Astrocyte of the cerebellum (primary cell): Measurements from ENCODE around the gene NOTCH1.
"Not testable (repeated sequence)": the region's sequence is repeated elsewhere in the genome, so short reads cannot be mapped to it uniquely, and the experiment has no call there.

Source experiments
- DNase-seq: peaks from one replicate; pipeline ENCODE4 v3.0.0-alpha.2; 2011; ENCODE audit warnings: low read depth
- H3K4me3 ChIP-seq: 2 replicates; pipeline ENCODE4 v1.5.1; 2011; ENCODE audit warnings: mild to moderate bottlenecking, low read depth, low read length, moderate library complexity
- in situ Hi-C: cut with HindIII; loops from 2 replicates; pipeline ENCODE4 v1.10.0; 2017; ENCODE audit warnings: low sequenced_read_pairs
- TF ChIP-seq, protein P1 (sequence below): IDR thresholded peaks from 2 replicates; pipeline ENCODE4 v1.5.1; 2012; ENCODE audit warnings: low read length, low read depth, moderate library complexity, mild to moderate bottlenecking; ENCODE audit errors: missing control alignments

NOTCH1 gene

GRCh38 chr9:136564379-136564988, 18.6 kb upstream of the NOTCH1 start:
- in situ Hi-C loops = no loop called here
- no peak for DNase-seq
- TF ChIP-seq, protein P1, sequence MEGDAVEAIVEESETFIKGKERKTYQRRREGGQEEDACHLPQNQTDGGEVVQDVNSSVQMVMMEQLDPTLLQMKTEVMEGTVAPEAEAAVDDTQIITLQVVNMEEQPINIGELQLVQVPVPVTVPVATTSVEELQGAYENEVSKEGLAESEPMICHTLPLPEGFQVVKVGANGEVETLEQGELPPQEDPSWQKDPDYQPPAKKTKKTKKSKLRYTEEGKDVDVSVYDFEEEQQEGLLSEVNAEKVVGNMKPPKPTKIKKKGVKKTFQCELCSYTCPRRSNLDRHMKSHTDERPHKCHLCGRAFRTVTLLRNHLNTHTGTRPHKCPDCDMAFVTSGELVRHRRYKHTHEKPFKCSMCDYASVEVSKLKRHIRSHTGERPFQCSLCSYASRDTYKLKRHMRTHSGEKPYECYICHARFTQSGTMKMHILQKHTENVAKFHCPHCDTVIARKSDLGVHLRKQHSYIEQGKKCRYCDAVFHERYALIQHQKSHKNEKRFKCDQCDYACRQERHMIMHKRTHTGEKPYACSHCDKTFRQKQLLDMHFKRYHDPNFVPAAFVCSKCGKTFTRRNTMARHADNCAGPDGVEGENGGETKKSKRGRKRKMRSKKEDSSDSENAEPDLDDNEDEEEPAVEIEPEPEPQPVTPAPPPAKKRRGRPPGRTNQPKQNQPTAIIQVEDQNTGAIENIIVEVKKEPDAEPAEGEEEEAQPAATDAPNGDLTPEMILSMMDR = no peak
- no peak overlapping the region for H3K4me3 ChIP-seq

- no peak overlapping the region for H3K4me3 ChIP-seq
- in situ Hi-C loops = no loop called here
- no peak for DNase-seq
- TF ChIP-seq, protein P1 = no peak
These were observed 17.9 kb upstream of the NOTCH1 start for GRCh38 chr9:136563646-136564325.

DNA sequence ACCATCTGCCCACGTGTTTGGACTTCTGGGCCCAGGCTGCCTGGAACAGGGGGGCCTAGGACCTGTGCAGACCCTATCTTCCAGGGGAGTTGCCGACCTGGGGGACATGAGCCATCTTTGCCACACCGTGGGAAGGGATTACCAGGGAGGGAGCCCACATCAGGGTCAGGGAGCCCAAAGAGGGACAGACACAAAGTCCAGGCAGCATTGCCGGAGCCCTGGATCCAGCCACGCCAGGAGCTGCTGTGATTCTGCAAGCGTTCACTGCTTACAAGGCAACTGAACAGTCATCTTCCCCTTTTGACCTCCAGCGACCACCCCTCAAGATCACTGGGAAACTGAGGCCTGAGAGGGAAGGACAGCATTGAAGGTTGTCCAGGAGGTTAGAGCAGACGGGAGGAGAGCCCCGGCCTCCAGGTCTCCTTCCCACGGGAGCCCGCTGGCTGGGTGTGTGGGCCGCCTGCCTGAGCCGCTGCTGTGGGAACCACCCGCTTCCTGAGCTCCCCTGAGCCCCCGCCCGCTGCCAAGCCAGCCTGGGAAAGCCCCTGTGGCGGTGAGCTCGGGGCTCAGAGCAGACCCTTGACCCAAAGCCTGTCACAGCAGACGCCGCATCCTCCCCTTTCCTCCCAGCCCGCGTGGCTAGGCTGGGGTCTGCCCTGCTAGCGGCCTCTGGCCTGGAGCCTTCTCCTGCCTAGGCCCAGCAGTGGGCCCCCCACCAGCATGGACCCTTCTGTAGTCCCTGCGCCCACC, 17.1 kb upstream of the NOTCH1 start:
- no peak for DNase-seq
- TF ChIP-seq, protein P1 = no peak
- in situ Hi-C loops = no loop called here
- no peak overlapping the region for H3K4me3 ChIP-seq

DNA sequence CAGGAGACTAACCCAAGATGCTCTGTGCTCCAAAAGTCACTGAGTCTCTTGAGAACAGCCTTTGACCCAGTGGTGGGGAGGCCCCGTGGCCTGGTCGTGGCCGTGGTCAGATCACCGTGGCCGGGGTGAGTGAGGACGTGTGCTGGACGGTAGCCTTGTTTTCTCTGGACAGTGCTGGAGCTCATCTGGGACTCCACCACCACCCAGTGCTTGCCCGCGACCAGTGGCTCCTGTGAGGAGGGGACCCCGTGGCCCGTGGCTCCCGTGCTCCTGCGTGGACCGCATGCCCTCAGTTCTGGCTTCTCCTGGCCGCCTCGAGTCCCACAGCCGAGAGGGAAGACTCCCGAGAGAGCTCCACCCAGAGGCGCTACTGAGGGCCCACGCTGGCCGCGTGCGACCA, 15.9 kb upstream of the NOTCH1 start:
- in situ Hi-C loops = no loop called here
- DNase-seq = no peak
- no peak overlapping the region for H3K4me3 ChIP-seq
- TF ChIP-seq, protein P1 = no peak

DNA sequence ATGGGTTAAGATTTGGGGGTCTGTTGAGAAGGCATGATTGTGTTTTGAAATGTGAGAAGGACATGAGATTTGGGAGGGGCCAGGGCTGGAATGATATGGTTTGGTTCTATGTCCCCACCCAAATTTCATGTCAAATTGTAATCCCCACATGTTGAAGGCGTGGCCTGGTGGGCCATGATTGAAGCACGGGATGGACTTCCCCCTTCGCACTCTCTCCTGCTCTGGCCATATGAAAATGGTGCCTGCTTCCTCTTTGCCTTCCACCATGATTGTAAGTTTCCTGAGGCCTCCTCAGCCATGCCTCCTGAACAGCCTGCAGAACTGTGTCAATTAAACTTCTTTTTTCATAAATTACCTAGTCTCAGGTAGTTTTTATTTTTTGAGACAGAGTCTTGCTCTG, 14.7 kb upstream of the NOTCH1 start:
- in situ Hi-C loops = no loop called here
- DNase-seq = no peak
- TF ChIP-seq, protein P1 = no peak
- no peak overlapping the region for H3K4me3 ChIP-seq

- not testable (repeated sequence) for H3K4me3 ChIP-seq, DNase-seq
- in situ Hi-C loops = loop anchor here (5.0 to 10.0 kb wide), 3 partner anchors 43 to 115 kb away; no protein-coding TSS in a partner anchor
These were observed 13.5 kb upstream of the NOTCH1 start for GRCh38 chr9:136559371-136559770.

GRCh38 chr9:136558846-136559245, 13.0 kb upstream of the NOTCH1 start:
- not testable (repeated sequence) for H3K4me3 ChIP-seq, DNase-seq
- in situ Hi-C loops = loop anchor here (5.0 to 10.0 kb wide), 3 partner anchors 43 to 116 kb away; no protein-coding TSS in a partner anchor
